ENCODE measurements around the gene SLC4A4.

The SLC4A4 gene

GRCh38 chr4:71338846-71339593 is at the start of gene SLC4A4:
SLC4A4 (plus strand) TSS chr4:71339020.
- TF ChIP-seq MYC (IDR thresholded peaks at IDR 0.05; ENCODE audit: low read depth, low read length), result no peak
- TF ChIP-seq MAX (IDR thresholded peaks at IDR 0.05; ENCODE audit: low read depth, low read length), result no peak
- no peak for TF ChIP-seq POLR2A (IDR thresholded peaks at IDR 0.05; ENCODE audit: extremely low read depth, insufficient read length)
- no peak for TF ChIP-seq CTCF (IDR thresholded peaks at IDR 0.05; ENCODE audit: low read depth, low read length)
- DNase-seq (ENCODE audit: low read depth), result peak; percentile 48
- no peak within 1 kb of the TSS for H3K4me3 ChIP-seq (ENCODE audit: low read depth, low read length)

- H3K4me3 ChIP-seq (ENCODE audit: low read depth, low read length), result no peak overlapping the region
- TF ChIP-seq CTCF (IDR thresholded peaks at IDR 0.05; ENCODE audit: low read depth, low read length) (no peak), MAX (IDR thresholded peaks at IDR 0.05; ENCODE audit: low read depth, low read length) (no peak), POLR2A (IDR thresholded peaks at IDR 0.05; ENCODE audit: extremely low read depth, insufficient read length) (no peak), MYC (IDR thresholded peaks at IDR 0.05; ENCODE audit: low read depth, low read length) (no peak)
- no peak for DNase-seq (ENCODE audit: low read depth)
Measured at GRCh38 chr4:71290074-71290473, 48.7 kb upstream of the SLC4A4 start.

GRCh38 chr4:71290476-71290875 is 48.3 kb upstream of the SLC4A4 start:
- TF ChIP-seq MYC (IDR thresholded peaks at IDR 0.05; ENCODE audit: low read depth, low read length) (no peak), POLR2A (IDR thresholded peaks at IDR 0.05; ENCODE audit: extremely low read depth, insufficient read length) (no peak), MAX (IDR thresholded peaks at IDR 0.05; ENCODE audit: low read depth, low read length) (no peak), CTCF (IDR thresholded peaks at IDR 0.05; ENCODE audit: low read depth, low read length) (no peak)
- DNase-seq (ENCODE audit: low read depth), result no peak
- H3K4me3 ChIP-seq (ENCODE audit: low read depth, low read length), result no peak overlapping the region

- H3K4me3 ChIP-seq (ENCODE audit: low read depth, low read length), result no peak overlapping the region
- DNase-seq (ENCODE audit: low read depth), result no peak
- TF ChIP-seq MYC (IDR thresholded peaks at IDR 0.05; ENCODE audit: low read depth, low read length) (no peak), CTCF (IDR thresholded peaks at IDR 0.05; ENCODE audit: low read depth, low read length) (no peak), MAX (IDR thresholded peaks at IDR 0.05; ENCODE audit: low read depth, low read length) (no peak), POLR2A (IDR thresholded peaks at IDR 0.05; ENCODE audit: extremely low read depth, insufficient read length) (no peak)
Measured at GRCh38 chr4:71292228-71292627, 46.6 kb upstream of the SLC4A4 start.

GRCh38 chr4:71293705-71294104 is 45.1 kb upstream of the SLC4A4 start:
- no peak for DNase-seq (ENCODE audit: low read depth)
- no peak for TF ChIP-seq CTCF (IDR thresholded peaks at IDR 0.05; ENCODE audit: low read depth, low read length)
- no peak for TF ChIP-seq MYC (IDR thresholded peaks at IDR 0.05; ENCODE audit: low read depth, low read length)
- TF ChIP-seq MAX (IDR thresholded peaks at IDR 0.05; ENCODE audit: low read depth, low read length), result no peak
- TF ChIP-seq POLR2A (IDR thresholded peaks at IDR 0.05; ENCODE audit: extremely low read depth, insufficient read length), result no peak
- H3K4me3 ChIP-seq (ENCODE audit: low read depth, low read length), result no peak overlapping the region
